DMS153 (cell line): Measurements from ENCODE around the gene PTPN14.

Experiments
- DNase-seq: peaks from one replicate; lab custom pipeline; 2025; lab: John Stamatoyannopoulos, UW

Gene PTPN14

GRCh38 chr1:214332946-214333798 lies 218.2 kb downstream of the PTPN14 start:
- DNase-seq = no peak

- peak; percentile 20 for DNase-seq
These were observed 219.5 kb downstream of the PTPN14 start for GRCh38 chr1:214331827-214332423.

- DNase-seq = no peak
These were observed 220.2 kb downstream of the PTPN14 start for GRCh38 chr1:214331180-214331579.

GRCh38 chr1:214330715-214331114 lies 220.7 kb downstream of the PTPN14 start:
- DNase-seq = no peak

GRCh38 chr1:214330222-214330621 lies 221.2 kb downstream of the PTPN14 start:
- DNase-seq = no peak

GRCh38 chr1:214329470-214330220 lies 221.8 kb downstream of the PTPN14 start:
- DNase-seq = no peak

- peak; percentile 88 for DNase-seq
These were observed 222.5 kb downstream of the PTPN14 start for GRCh38 chr1:214328770-214329469.

GRCh38 chr1:214327514-214327913 lies 223.9 kb downstream of the PTPN14 start:
- DNase-seq = no peak

- no peak for DNase-seq
These were observed 225.0 kb downstream of the PTPN14 start for GRCh38 chr1:214326406-214326805.

GRCh38 chr1:214324896-214325800 lies 226.3 kb downstream of the PTPN14 start:
- DNase-seq = no peak

GRCh38 chr1:214321705-214322453 lies 229.5 kb downstream of the PTPN14 start:
- DNase-seq = no peak

GRCh38 chr1:214319938-214320337 lies 231.5 kb downstream of the PTPN14 start:
- DNase-seq = no peak

- no peak for DNase-seq
These were observed 232.3 kb downstream of the PTPN14 start for GRCh38 chr1:214318956-214319736.

GRCh38 chr1:214318356-214318755 lies 233.0 kb downstream of the PTPN14 start:
- no peak for DNase-seq

GRCh38 chr1:214317734-214318133 lies 233.7 kb downstream of the PTPN14 start:
- DNase-seq = no peak

- DNase-seq = no peak
These were observed 234.1 kb downstream of the PTPN14 start for GRCh38 chr1:214317300-214317699.

GRCh38 chr1:214316593-214316992 lies 234.8 kb downstream of the PTPN14 start:
- no peak for DNase-seq

GRCh38 chr1:214314178-214314843 lies 237.1 kb downstream of the PTPN14 start:
- DNase-seq = no peak

GRCh38 chr1:214312530-214313051 lies 238.8 kb downstream of the PTPN14 start:
- DNase-seq = no peak
